RWPE1 (cell line): ENCODE measurements around the gene AQP1.

ENCODE experiments used
- CTCF ChIA-PET: fragments of 350-600 bp; sonication (Branson Sonifier 250); formaldehyde crosslinking; extraction: SDS; loops from one replicate; lab custom pipeline; 2021; lab: Yijun Ruan, JAX
- POLR2A ChIA-PET: fragments of 400-600 bp; formaldehyde crosslinking; extraction: SDS; loops from one replicate; lab custom pipeline; 2020; ENCODE audit warnings: antibody characterized with exemption; ENCODE audit not compliant: low non-redundant PET; lab: Yijun Ruan, JAX
- DNase-seq: peaks from one replicate; pipeline ENCODE4 v3.0.0; 2012; ENCODE audit warnings: low spot score
- H3K27ac ChIP-seq: fragments of 450-650 bp; 2 replicates; pipeline ENCODE4 v1.5.1; 2017
- CTCF ChIP-seq: fragments of 450-650 bp; conservative IDR thresholded peaks from 2 replicates; pipeline ENCODE4 v1.5.1; 2017; ENCODE audit warnings: low read depth, mild to moderate bottlenecking

The AQP1 gene

GRCh38 chr7:30974605-30975255 lies 63.1 kb downstream of the AQP1 start:
- CTCF ChIA-PET, result interaction anchor here (0.5 to 1.6 kb wide), 5 partner anchors 9 to 1640 kb away, joined by 3 to 7 read pairs (median 4); no protein-coding TSS in a partner anchor
- TF ChIP-seq CTCF, result no peak; the same call in 1 of the 2 replicates
- POLR2A ChIA-PET, result no interaction called here
- H3K27ac ChIP-seq, result no peak overlapping the region
- peak; percentile 38 for DNase-seq
